GM18499 (cell line): Measurements from ENCODE around the gene NAV3.

Experiments used
- ATAC-seq: cut with Tn5 transposase; IDR thresholded peaks from one replicate; pipeline ENCODE4 v1.9.1; 2021; ENCODE audit warnings: moderate number of reproducible peaks; ENCODE audit not compliant: insufficient read depth, unreplicated experiment

The NAV3 gene

GRCh38 chr12:77918046-77918445 lies 87.4 kb downstream of the NAV3 start:
- no peak for ATAC-seq

- ATAC-seq: no peak
Measured at GRCh38 chr12:77919450-77919849, 88.8 kb downstream of the NAV3 start.

GRCh38 chr12:77923882-77924281 lies 93.2 kb downstream of the NAV3 start:
- ATAC-seq: no peak

- no peak for ATAC-seq
Measured at GRCh38 chr12:77924703-77925102, 94.0 kb downstream of the NAV3 start.

- peak; percentile 99 for ATAC-seq
Measured at GRCh38 chr12:77925536-77926108, 94.9 kb downstream of the NAV3 start.

GRCh38 chr12:77928078-77928477 lies 97.4 kb downstream of the NAV3 start:
- ATAC-seq: no peak

GRCh38 chr12:77932216-77932615 lies 101.5 kb downstream of the NAV3 start:
- no peak for ATAC-seq

- ATAC-seq: no peak
Measured at GRCh38 chr12:77938301-77938700, 107.6 kb downstream of the NAV3 start.

- no peak for ATAC-seq
Measured at GRCh38 chr12:77940011-77940423, 109.3 kb downstream of the NAV3 start.

GRCh38 chr12:77940567-77940966 lies 109.9 kb downstream of the NAV3 start:
- no peak for ATAC-seq

- no peak for ATAC-seq
Measured at GRCh38 chr12:77941401-77941800, 110.7 kb downstream of the NAV3 start.

GRCh38 chr12:77943466-77943865 lies 112.8 kb downstream of the NAV3 start:
- ATAC-seq: no peak

GRCh38 chr12:77946541-77947061 lies 115.9 kb downstream of the NAV3 start:
- ATAC-seq: no peak

GRCh38 chr12:77947330-77947729 lies 116.6 kb downstream of the NAV3 start:
- no peak for ATAC-seq

GRCh38 chr12:77947746-77948145 lies 117.1 kb downstream of the NAV3 start:
- ATAC-seq: no peak

- no peak for ATAC-seq
Measured at GRCh38 chr12:77949943-77950342, 119.2 kb downstream of the NAV3 start.

GRCh38 chr12:77953528-77954205 lies 123.0 kb downstream of the NAV3 start:
- no peak for ATAC-seq

GRCh38 chr12:77954206-77954555 lies 123.5 kb downstream of the NAV3 start:
- ATAC-seq: no peak

- ATAC-seq: no peak
Measured at GRCh38 chr12:77957062-77957461, 126.4 kb downstream of the NAV3 start.

- no peak for ATAC-seq
Measured at GRCh38 chr12:77963576-77964178, 133.0 kb downstream of the NAV3 start.

GRCh38 chr12:77965790-77966189 lies 135.1 kb downstream of the NAV3 start:
- no peak for ATAC-seq

GRCh38 chr12:77968021-77968420 lies 137.3 kb downstream of the NAV3 start:
- ATAC-seq: no peak
